Neural progenitor cell (in vitro differentiated cells): ENCODE data around the gene MTMR11. TPM values are rescaled to one million over a fixed set of nuclear protein-coding genes. Genes with fewer than 3 reads are reported as not detected.
A peak's percentile ranks its signal among the peaks of the same experiment; 100 is the strongest.
"Not testable (repeated sequence)": the region's sequence is repeated elsewhere in the genome, so short reads cannot be mapped to it uniquely, and the experiment has no call there.

ENCODE experiments used
- DNase-seq: peaks from one replicate; pipeline ENCODE4 v3.0.0-alpha.2; 2016; ENCODE audit warnings: low spot score
- H2AFZ ChIP-seq: fragments of 200-600 bp; sonication (generic); replicated peaks from 2 replicates; pipeline ENCODE4 v1.6.1; 2016; ENCODE audit warnings: antibody characterized with exemption
- H3F3A ChIP-seq: fragments of 200-600 bp; sonication (generic); 2 replicates; pipeline ENCODE4 v1.6.1; 2016; ENCODE audit warnings: antibody characterized with exemption, low read depth
- H3K27ac ChIP-seq: fragments of 200-600 bp; sonication (generic); 2 replicates; pipeline ENCODE4 v1.5.1; 2016; ENCODE audit warnings: mild to moderate bottlenecking
- H3K27me3 ChIP-seq: fragments of 200-600 bp; sonication (generic); 2 replicates; pipeline ENCODE4 v1.6.1; 2016; ENCODE audit warnings: mild to moderate bottlenecking, moderate library complexity
- H3K36me3 ChIP-seq: fragments of 200-600 bp; sonication (generic); 2 replicates; pipeline ENCODE4 v1.5.1; 2016
- H3K4me1 ChIP-seq: fragments of 200-600 bp; sonication (generic); 2 replicates; pipeline ENCODE4 v1.6.1; 2016; ENCODE audit warnings: mixed run types
- H3K4me2 ChIP-seq: fragments of 200-600 bp; sonication (generic); 2 replicates; pipeline ENCODE4 v1.6.1; 2016
- H3K4me3 ChIP-seq: fragments of 200-600 bp; sonication (generic); 2 replicates; pipeline ENCODE4 v1.5.1; 2016
- H3K79me2 ChIP-seq: fragments of 200-600 bp; sonication (generic); 2 replicates; pipeline ENCODE4 v1.6.1; 2016; ENCODE audit warnings: low read depth
- H3K9ac ChIP-seq: fragments of 200-600 bp; sonication (generic); 2 replicates; pipeline ENCODE4 v1.6.1; 2016
- H3K9me3 ChIP-seq: fragments of 200-600 bp; sonication (generic); 2 replicates; pipeline ENCODE4 v1.5.1; 2016; ENCODE audit warnings: low read depth
- H4K20me1 ChIP-seq: fragments of 200-600 bp; sonication (generic); 2 replicates; pipeline ENCODE4 v1.6.1; 2016; ENCODE audit warnings: low read depth
- H3K27ac Mint-ChIP-seq: 3 replicates; pipeline ENCODE4 v1.8.0; 2021; ENCODE audit warnings: mixed read lengths
- H3K27me3 Mint-ChIP-seq: 2 replicates; pipeline ENCODE4 v1.8.0; 2022; ENCODE audit warnings: low read depth, mild to moderate bottlenecking, inconsistent platforms, moderate library complexity, mixed read lengths; ENCODE audit not compliant: insufficient read depth
- H3K36me3 Mint-ChIP-seq: 3 replicates; pipeline ENCODE4 v1.8.0; 2021; ENCODE audit warnings: mixed read lengths
- H3K4me1 Mint-ChIP-seq: 3 replicates; pipeline ENCODE4 v1.8.0; 2021; ENCODE audit warnings: mixed read lengths
- H3K4me3 Mint-ChIP-seq: 3 replicates; pipeline ENCODE4 v1.8.0; 2021; ENCODE audit warnings: mild to moderate bottlenecking, moderate library complexity, mixed read lengths
- H3K9me3 Mint-ChIP-seq: 3 replicates; pipeline ENCODE4 v1.8.0; 2020; ENCODE audit warnings: mixed read lengths
- CTCF ChIP-seq: fragments of 200-600 bp; sonication (generic); IDR thresholded peaks from 2 replicates; pipeline ENCODE4 v1.5.1; 2017; ENCODE audit warnings: antibody characterized with exemption, mild to moderate bottlenecking
- EZH2 ChIP-seq: fragments of 200-600 bp; sonication (generic); IDR thresholded peaks from 2 replicates; pipeline ENCODE4 v1.6.1; 2017; ENCODE audit warnings: antibody characterized with exemption, mild to moderate bottlenecking, moderate library complexity
- EZH2phosphoT487 ChIP-seq: fragments of 200-600 bp; sonication (generic); IDR thresholded peaks from 2 replicates; pipeline ENCODE4 v1.6.1; 2017; ENCODE audit warnings: antibody characterized with exemption
- total RNA-seq: library from RNA; depleted of rRNA; stranded (reverse); fragments of >200 nt; gene quantifications from 2 replicates; pipeline ENCODE4 v1.2.3, GENCODE V29; 2015; ENCODE audit warnings: low replicate concordance

Gene MTMR11
- total RNA-seq, 1 donor from 2014 or later, result 11.3 TPM

GRCh38 chr1:149963358-149963757 lies 26.7 kb upstream of the MTMR11 start:
- DNase-seq, result no peak
- peaks cover 13% of the 10 kb centered on the region for H3F3A ChIP-seq
- H3K9ac ChIP-seq, result no peak overlapping the region
- no peaks in the 10 kb centered on the region for H3K27me3 Mint-ChIP-seq
- H3K27me3 ChIP-seq, result no peaks in the 10 kb centered on the region
- no peak overlapping the region for H3K4me3 Mint-ChIP-seq
- no peaks in the 10 kb centered on the region for H3K79me2 ChIP-seq
- no peaks in the 10 kb centered on the region for H3K4me1 ChIP-seq
- peaks cover 37% of the 10 kb centered on the region for H3K36me3 Mint-ChIP-seq
- H4K20me1 ChIP-seq, result no peaks in the 10 kb centered on the region
- H2AFZ ChIP-seq, result no peak overlapping the region
- no peak overlapping the region for H3K4me3 ChIP-seq
- TF ChIP-seq CTCF (no peak), EZH2 (no peak)
- peaks cover 6% of the 10 kb centered on the region for H3K9me3 Mint-ChIP-seq
- H3K9me3 ChIP-seq, result no peaks in the 10 kb centered on the region
- peaks cover 10% of the 10 kb centered on the region for H3K36me3 ChIP-seq
- no peak overlapping the region for H3K4me2 ChIP-seq
- H3K4me1 Mint-ChIP-seq, result no peaks in the 10 kb centered on the region
- no peak overlapping the region for H3K27ac ChIP-seq
- no peak overlapping the region for H3K27ac Mint-ChIP-seq

GRCh38 chr1:149962736-149963135 lies 26.1 kb upstream of the MTMR11 start:
- Histone ChIP-seq H3K27ac (peak overlapping the region; percentile 37), H3K4me3 (no peak overlapping the region), H3F3A (peaks cover 13% of the 10 kb centered on the region), H3K9me3 (no peaks in the 10 kb centered on the region), H4K20me1 (no peaks in the 10 kb centered on the region), H3K9ac (no peak overlapping the region), H3K27me3 (no peaks in the 10 kb centered on the region), H3K4me1 (no peaks in the 10 kb centered on the region), H3K79me2 (no peaks in the 10 kb centered on the region), H3K36me3 (peaks cover 13% of the 10 kb centered on the region), H3K4me2 (no peak overlapping the region), H2AFZ (no peak overlapping the region)
- no peak for DNase-seq
- H3K4me3 Mint-ChIP-seq, result no peak overlapping the region
- no peaks in the 10 kb centered on the region for H3K27me3 Mint-ChIP-seq
- no peaks in the 10 kb centered on the region for H3K4me1 Mint-ChIP-seq
- TF ChIP-seq EZH2phosphoT487 (no peak), EZH2 (no peak), CTCF (no peak)
- H3K36me3 Mint-ChIP-seq, result peaks cover 38% of the 10 kb centered on the region
- no peak overlapping the region for H3K27ac Mint-ChIP-seq
- H3K9me3 Mint-ChIP-seq, result peaks cover 10% of the 10 kb centered on the region

- Histone ChIP-seq H3K79me2 (no peaks in the 10 kb centered on the region), H3K4me1 (no peaks in the 10 kb centered on the region), H3F3A (peaks cover 13% of the 10 kb centered on the region), H2AFZ (no peak overlapping the region), H3K4me2 (no peak overlapping the region), H3K27ac (no peak overlapping the region), H3K9ac (no peak overlapping the region), H3K4me3 (no peak overlapping the region), H3K36me3 (peaks cover 14% of the 10 kb centered on the region), H3K27me3 (no peaks in the 10 kb centered on the region), H4K20me1 (no peaks in the 10 kb centered on the region), H3K9me3 (no peaks in the 10 kb centered on the region)
- peak; percentile 74 for DNase-seq
- H3K36me3 Mint-ChIP-seq, result peaks cover 39% of the 10 kb centered on the region
- TF ChIP-seq EZH2 (no peak), EZH2phosphoT487 (no peak), CTCF (peak; percentile 81)
- no peak overlapping the region for H3K27ac Mint-ChIP-seq
- no peak overlapping the region for H3K4me3 Mint-ChIP-seq
- no peaks in the 10 kb centered on the region for H3K27me3 Mint-ChIP-seq
- H3K9me3 Mint-ChIP-seq, result peaks cover 10% of the 10 kb centered on the region
- H3K4me1 Mint-ChIP-seq, result no peaks in the 10 kb centered on the region
Observed at GRCh38 chr1:149962039-149962647, 25.5 kb upstream of the MTMR11 start.

GRCh38 chr1:149957548-149957947 lies 20.9 kb upstream of the MTMR11 start:
- peaks cover 54% of the 10 kb centered on the region for H3K36me3 Mint-ChIP-seq
- H4K20me1 ChIP-seq, result not testable (repeated sequence)
- H3K36me3 ChIP-seq, result peaks cover 14% of the 10 kb centered on the region

More at GRCh38 chr1:149957548-149957947, 20.9 kb upstream of the MTMR11 start:
- H3K27ac ChIP-seq, DNase-seq, H3F3A ChIP-seq, H3K27ac Mint-ChIP-seq, H3K4me1 ChIP-seq, H3K79me2 ChIP-seq, H3K27me3 Mint-ChIP-seq, H3K4me3 Mint-ChIP-seq, H3K9me3 ChIP-seq, H3K9ac ChIP-seq, H3K4me2 ChIP-seq, H3K27me3 ChIP-seq, H3K4me3 ChIP-seq, H3K4me1 Mint-ChIP-seq, H2AFZ ChIP-seq: not testable (repeated sequence)
- H3K9me3 Mint-ChIP-seq, result peaks cover 36% of the 10 kb centered on the region
